Measurements from ENCODE around the gene MDFI. TPM values are rescaled to one million over a fixed set of nuclear protein-coding genes. Genes with fewer than 3 reads are reported as not detected.
A peak's percentile ranks its signal among the peaks of the same experiment; 100 is the strongest.

MDFI gene, protein sequence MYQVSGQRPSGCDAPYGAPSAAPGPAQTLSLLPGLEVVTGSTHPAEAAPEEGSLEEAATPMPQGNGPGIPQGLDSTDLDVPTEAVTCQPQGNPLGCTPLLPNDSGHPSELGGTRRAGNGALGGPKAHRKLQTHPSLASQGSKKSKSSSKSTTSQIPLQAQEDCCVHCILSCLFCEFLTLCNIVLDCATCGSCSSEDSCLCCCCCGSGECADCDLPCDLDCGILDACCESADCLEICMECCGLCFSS
- total RNA-seq = 11.7 TPM

DNA sequence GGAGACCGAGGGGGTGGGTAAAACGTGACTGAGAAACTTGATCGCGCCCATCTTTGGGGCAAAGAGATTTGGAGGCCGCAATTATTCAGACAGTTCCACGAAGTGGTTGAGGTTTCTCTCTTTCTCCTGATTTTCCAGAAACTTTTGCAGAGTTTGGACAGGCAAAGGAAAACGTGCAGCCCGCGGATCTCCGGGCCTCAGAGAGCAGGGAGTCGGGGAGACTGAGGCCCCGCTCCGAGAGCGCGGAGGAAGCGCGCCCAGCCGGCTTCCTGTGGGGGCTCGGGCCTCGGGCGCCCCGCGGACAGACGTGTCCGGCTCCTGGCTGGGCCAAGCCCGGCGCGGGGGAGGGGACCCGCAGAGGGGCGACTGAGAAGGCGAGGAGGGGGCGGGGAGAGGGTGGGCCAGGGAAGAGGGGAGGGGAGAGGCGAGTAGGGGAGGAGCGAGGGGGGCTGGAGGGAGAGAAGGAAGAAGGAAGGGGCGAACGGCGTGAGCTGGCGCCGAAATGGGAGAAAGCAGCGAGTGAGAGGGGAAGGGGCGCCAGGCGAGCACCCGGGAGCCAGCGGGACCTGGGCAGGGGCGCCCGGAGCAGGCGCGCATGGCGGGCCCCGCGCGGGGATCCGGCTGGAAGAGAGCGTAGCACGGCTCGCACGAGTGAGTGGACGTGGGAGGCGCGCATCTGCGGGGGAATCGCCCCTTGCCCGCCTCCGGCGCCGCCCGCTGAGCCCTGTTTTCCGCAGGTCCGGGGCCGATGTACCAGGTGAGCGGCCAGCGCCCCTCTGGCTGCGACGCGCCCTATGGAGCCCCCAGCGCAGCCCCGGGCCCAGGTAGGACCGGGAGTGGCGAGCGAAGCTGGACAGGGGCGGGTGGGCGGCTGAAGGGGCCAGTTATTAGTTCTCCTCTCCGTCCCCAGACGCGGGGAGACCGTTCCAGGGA lies at the start of gene MDFI:
Gene MDFI, plus strand, starts transcription at position 467 of the 933 bp plus-strand sequence. Its CDS starts 282 bp downstream, at position 749.
- DNase-seq = no peak

DNA sequence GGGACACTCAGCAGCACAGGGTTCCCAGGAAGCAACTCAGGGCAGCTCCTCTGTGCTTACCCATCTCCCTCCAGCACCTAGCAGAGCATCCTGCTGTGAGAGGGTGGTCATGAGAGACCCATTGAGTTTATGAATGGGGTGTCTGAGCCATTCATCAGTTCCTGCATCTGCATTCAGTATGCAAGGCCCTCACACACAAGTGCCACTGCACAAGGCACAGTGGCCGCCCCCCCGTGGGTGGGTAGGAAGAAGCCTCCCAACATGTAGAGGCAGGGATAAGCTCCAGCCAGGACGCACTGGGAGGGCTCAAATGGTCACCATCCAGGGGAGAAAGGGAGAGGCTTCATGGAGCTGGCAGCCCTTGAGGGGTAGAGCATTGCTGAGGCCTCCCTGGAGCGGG lies 49.0 kb upstream of the MDFI start:
- DNase-seq = no peak

DNA sequence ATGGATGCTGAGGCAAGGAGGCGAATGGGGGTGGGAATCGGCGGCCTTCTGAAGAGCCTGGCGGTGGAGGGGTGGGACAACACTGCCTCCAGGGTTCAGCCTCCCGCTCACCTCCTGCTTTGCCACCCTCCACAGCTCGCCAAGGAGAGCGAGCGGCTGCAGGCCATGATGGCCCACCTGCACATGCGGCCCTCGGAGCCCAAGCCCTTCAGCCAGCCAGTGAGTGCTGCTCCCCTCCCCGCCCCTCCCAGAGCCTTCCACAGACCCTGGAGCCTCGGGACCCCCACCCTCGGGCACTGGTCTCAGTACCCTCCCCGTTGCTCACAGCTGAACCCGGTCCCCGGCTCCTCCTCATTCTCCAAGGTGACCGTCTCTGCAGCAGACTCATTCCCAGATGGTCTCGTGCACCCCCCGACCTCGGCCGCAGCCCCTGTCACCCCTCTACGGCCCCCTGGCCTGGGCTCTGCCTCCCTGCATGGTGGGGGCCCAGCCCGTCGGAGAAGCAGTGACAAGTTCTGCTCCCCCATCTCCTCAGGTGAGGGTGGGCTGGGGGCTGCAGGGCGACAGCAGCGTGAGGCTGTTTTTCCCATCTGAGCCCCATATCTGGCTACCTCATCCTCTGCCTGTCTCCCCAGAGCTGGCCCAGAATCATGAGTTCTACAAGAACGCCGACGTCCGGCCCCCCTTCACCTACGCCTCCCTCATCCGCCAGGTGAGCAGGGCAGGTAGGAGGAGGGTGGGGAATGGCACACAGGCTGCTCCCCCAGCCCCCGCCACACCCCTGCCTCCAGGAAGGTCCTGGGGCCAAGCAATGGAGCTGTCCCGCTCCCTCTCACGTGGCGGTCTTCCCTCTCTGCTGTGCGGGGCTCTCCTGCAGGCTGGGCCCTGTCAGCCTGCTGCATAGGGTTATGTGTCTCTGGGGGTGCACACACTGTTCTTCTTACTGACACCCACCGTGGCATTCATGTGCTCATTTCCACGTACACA lies 48.3 kb upstream of the MDFI start:
- DNase-seq = no peak

DNA sequence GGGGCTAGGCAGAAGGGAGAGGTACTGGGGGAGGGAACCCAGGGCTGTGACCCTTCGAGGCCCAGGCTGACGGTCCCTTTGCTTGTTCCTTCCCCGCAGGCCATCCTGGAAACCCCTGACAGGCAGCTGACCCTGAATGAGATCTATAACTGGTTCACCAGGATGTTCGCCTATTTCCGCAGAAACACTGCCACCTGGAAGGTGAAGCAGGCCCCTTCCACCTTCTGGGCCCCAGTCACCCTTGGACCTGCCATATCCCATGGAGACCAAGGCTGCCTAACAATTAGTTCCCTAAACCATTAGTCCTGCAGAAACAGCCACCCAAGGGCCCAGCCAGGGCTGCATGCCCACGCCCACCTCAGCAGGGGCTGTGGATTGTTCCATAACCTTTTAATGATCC lies 47.1 kb upstream of the MDFI start:
- no peak for DNase-seq

DNA sequence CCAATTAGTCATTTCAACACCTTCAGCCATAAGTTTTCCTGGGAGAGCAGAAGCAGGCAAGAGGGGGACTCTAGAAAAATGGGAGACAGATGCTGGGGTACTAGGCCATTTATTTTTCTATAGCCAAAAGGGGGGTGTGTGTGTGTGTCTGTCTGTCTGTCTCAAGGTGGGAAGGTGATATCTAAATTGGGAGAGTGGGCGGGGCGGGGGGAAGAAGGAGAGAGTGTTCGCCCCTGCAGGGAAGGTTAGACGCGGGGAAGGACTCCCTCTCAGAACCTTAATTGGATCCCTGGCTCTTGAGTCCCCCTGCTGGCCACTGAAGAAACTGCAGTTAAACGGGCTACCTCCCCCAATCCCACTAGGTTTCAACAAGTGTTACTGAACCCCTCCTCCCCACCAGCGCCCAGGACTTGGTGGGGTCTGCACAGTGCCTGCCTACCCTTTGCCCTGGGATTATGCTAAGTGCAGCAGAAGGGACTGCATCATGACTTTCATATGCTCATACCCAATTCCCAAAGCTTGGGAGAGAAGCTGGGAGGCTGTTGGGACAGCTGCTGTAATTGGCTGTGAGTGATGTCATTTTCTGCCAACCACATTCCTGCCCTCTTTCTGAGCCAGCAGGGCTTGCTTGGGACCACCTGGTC lies 46.3 kb upstream of the MDFI start:
- DNase-seq = peak; percentile 51

DNA sequence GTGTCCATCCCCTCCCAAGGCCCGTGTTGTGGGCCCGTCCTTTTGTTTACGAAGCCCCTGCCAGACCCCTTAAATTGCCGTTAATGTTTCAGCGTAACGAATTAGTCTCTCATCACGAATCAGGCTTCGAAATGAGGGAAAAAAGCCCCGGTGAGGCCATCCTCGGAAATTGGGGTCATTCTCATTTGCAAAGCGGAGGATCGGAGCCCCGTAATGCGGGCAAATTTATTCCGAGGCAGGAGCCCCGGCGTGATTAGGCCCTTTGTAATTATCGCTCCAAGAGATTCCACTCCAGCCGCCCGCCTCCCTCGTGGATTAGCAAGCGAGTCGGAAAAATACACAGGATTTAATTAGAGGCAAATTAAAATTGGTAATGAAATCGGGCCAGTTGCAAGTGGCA lies 44.9 kb upstream of the MDFI start:
- no peak for DNase-seq

DNA sequence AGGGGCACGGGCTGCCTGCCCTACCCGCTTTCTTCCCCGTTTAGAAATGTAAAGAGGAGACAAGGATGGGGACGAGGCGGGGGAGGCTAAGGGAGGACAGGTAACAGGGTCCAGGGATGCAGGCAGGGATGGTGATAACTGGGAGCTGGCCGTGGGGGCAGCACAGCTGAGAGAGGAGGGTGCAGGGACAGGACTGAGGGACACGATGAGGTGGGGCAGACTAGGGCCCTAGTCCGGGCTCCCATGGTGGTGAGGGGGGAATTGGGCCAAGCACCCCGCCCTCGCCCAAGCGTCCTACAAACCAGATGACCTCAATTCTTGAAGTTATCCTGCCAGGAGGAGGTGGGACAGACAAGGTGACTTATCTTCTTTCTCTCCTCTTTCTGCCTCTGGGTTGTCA lies 44.4 kb upstream of the MDFI start:
- DNase-seq = no peak

DNA sequence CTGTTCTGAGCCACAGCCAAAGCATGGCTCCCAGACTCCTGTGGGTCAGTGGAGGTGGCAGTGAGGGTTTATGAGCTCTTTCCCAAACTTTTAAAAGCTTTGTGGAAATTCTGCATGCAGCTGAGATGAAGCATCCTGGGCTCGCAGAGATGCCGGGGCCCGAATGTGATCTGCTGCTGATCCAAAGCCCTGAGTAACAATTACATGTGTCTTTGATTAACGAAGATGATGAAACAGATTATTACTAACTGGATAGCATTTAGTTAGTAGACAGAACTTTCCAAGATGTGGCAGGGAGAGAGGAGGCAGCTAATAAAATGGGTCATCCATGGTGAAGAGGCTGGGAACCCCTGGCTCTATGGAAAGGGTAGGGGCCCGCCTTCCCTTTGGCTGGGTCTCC lies 43.9 kb upstream of the MDFI start:
- DNase-seq = no peak

DNA sequence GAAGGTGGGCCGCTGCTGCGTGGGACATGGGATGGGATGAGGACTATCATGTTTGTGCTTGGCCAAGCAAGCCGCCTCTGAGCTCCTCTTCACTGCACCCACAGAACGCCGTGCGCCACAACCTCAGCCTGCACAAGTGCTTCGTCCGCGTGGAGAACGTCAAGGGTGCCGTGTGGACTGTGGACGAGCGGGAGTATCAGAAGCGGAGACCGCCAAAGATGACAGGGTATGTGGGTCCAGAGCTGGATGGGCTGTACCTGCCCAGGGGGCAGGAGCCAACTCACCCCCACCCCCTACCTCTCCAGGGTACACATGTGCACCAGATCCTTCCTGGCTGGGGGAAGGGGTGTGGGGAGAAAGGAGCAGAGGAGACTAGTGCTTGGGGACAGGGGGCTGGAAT lies 43.5 kb upstream of the MDFI start:
- DNase-seq = no peak

DNA sequence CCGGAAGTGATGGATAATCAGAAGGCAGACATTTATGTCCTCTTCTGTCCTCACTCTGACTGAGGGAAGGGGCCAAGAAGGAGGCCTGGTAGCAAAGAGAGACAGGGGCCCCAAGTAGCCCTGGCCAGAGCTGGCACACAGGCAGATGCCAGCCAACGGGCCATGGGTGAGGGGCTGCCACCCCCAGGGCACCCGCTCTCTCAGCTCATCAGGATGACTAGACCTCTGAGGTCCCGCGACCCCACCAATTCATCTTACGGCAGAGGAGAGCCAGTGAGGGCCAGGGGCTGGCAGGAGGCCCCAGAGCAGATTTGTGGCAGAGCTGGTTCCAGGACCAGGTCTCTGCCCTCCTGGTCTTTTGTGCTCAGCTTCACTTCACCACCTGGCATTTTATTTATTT lies 43.1 kb upstream of the MDFI start:
- no peak for DNase-seq

DNA sequence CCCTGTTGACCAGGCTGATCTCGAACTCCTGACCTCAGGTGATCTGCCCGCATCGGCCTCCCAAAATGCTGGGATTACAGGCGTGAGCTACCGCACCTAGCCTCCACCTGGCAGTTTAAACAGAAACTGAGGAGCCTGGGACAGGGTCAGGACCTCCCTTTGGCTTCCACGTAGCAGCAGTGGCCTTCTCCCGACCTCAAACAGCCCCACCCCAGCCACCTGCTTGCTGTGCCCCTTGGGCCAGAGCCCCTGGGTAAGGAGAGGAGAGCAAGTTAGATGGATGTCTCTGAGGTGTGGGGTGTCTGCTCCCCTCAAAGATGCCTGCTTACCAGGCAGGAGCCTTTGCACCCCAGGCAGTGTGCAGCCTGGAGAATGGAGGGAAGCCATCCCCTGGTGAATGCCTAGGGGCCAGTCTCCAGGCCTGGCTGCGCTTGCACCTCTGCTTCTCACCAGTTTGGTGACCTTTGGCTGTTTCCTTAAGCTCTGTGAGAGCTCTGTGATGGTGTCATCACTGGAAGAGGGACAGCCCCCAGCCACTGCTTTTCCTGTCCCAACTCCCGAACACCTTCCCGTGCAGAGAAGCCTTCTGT lies 42.1 kb upstream of the MDFI start:
- DNase-seq = no peak

DNA sequence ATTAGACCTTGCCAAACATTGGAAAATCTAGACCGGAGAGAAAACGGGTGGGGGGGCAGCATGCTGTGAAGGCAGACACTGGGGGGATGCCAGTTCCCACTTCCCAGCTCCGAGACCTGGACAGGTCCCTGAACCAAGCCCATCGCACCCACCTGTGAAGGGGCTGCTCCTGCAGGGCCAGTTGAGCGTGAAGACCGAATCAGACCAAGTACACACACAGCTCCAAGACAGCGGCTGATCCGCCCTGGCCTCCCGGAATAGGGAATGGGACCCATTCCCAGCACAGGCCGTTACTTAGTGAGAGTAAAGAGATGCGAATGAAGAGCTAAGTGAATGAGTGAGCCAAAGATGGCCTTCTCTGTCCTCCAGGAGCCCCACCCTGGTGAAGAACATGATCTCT lies 41.5 kb upstream of the MDFI start:
- DNase-seq = no peak

DNA sequence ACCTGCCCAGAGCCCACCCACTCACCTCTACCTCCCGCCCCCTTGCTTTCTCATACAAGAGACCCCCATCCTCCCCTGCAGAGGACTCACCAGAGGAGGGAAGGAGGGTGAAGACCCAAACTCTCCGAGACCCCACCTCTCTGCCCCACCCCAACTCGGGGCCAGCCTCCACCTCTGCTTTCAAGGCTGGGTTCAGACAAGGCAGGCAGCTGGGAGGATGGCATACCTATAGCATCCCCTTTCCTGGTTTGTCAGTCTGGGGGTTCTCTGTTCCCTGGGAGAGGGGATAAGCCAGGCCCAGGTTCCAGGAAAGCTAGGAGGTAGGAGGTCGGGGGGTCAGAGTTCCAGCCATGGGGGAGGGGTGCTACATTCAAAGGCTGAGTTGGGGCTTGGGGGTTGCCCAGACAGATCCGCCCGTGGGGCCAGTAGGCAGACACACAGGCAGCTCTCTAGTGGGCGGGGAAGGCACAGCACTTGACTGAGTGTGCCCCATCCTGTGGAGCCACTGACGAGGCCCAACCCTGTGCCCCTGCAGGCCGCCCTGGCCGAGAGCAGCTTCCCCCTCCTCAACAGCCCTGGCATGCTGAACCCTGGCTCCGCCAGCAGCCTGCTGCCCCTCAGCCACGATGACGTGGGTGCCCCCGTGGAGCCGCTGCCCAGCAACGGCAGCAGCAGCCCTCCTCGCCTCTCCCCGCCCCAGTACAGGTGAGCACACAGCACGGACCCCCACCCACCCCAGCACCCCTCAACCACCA lies 40.8 kb upstream of the MDFI start:
- no peak for DNase-seq

DNA sequence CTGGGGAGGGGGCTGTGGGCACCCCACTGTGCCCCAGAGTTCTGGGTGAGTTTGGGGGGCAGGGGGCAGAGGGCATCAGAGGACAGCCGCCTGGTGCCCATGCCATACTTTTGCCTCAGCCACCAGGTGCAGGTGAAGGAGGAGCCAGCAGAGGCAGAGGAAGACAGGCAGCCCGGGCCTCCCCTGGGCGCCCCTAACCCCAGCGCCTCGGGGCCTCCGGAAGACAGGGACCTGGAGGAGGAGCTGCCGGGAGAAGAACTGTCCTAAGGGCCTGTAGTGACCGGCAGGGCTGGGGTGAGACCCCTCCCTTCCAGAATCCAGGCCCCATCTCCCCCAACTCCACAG lies 39.6 kb upstream of the MDFI start:
- no peak for DNase-seq

DNA sequence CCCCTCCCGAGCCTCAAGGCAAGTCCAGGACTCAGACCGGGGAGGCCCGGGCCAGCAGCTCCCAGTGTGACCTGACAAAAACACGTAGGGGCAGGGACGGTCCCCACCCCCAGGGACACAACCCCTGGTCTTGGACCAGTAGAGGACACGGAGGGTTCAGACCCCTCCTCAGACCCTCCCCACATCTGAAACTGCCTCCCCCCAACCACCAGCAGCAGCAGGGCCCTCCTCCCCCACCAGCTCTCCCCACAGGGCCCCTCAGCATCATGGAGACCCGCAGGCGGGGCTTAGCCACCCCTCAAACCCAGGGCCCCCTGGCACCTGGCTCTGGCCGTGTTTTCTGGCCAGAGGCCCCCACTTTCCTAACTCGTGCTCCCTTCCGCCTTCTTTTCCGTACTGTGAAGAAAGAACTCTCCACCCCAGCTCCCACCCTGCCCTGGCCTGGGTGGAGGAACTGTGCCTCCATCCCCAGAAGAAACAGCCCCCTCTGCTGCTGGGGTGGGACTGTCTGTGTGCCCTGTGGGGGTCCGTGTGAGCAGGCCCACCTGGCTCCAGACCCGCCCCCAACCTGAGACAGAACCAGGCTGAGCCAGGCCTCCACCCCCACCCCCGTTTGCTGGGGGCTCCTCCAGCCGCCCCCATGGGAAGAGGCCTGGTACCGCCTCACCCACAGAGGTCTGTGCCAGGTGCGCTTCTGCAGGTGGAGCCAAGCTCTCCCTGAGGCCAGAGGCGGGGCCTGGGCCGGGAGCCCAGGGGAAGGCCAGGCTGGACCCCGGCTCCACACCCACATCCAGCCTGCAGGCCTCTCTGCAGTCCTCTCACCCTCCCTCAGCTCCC lies 39.0 kb upstream of the MDFI start:
- DNase-seq = no peak

DNA sequence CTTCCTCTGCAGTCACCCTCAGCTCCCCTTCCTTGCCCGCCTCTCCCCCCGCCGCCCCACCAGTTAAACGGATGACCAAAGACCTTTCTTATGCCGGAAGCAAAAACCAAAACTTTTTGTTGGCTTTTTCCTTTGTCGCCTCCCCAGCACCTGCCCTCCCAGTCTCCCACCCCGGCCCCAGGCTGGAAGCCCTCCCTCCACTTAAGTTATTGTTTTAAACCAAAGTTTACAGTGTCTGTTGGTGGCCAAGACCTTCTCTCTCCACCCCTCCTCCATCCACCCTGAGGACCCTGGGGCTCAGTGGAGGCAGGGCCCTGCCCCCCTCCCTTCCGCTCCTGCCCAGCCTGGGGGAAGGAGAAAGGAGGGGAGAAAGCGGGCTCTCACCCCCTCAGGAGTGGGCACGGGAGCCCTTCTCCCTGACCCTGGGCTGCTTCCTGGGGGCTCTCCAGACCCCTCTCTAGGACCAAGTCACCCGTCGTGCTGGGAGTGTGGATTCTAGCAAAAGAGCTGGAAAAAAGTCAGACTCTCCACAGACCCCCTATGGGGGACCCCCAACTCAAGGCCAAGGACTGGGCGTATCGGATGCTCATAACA lies 38.3 kb upstream of the MDFI start:
- no peak for DNase-seq

DNA sequence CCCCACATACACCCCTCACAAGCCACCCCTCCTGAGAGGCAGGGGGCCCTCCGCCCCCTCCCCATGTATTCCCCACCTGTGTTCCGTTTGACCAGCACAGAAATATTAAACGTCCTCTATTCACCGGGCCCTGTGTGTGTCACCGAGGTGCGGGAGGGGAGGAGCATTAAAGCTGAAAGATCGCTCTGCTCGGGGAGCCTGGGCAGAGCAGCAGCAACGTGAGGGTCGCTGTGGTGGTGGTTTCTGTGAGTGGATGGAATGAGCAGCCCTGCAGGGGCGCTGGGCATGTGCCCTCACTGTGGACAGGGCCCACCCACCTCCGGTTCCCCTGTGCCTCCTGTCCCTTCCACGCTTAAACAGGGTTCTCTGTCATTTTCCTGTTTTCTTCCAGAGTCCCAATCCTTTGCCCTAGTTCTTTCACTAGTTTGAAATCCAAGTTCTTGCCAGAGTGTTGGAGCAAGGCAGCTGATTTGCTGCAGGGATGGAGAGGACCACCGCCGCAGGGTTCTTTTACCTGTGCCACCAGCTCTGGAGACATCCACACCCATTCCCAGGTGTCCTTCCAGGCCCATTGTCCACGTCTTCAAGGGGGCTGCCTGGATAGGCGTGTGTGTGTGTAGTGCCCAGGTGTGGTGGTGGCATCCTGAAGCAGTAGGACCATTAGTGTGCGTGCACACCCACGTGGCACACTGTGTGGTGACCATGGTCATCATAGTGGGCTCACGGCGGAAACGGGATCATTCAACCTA lies 37.6 kb upstream of the MDFI start:
- no peak for DNase-seq

DNA sequence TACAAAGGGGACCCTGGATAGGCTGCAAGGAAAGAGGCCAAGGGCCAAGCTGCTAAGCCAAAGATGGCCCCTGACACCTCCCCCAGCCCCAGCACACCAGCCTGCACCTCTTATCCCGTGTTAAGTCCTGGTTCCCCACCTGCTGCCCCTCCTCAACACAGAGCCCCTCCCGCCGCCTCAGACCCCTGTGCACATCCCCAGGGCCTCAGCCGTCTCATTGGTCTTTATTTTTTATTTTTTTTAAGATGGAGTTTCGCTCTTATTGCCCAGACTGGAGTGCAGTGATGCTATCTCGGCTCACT lies 37.1 kb upstream of the MDFI start:
- DNase-seq = no peak

DNA sequence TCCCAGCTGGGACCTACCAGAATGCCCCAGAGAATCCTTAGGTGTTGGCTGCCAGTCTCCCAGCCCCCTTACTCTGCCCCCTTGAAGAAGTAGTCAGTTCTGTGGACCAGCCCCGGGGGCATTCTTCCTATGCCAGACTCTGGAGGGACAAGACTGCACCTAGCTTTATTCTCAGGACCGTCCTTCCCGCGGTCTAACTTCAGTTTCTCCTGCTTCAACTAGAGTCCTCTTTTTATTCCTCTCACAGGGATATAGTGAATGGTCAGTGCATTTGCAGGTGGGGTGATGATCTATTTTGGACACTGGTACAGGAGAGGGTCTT lies 35.9 kb upstream of the MDFI start:
- DNase-seq = no peak
